Adipocyte (in vitro differentiated cells): ENCODE results near the gene FIGNL2.
"Not testable (repeated sequence)": the region's sequence is repeated elsewhere in the genome, so short reads cannot be mapped to it uniquely, and the experiment has no call there.

Experiments used
- DNase-seq: peaks from one replicate; pipeline ENCODE4 v3.0.0-alpha.2; 2015; ENCODE audit warnings: low read depth
- H3K27me3 ChIP-seq: replicated peaks from 2 replicates; pipeline ENCODE4 v1.7.0; 2013; ENCODE audit warnings: mild to moderate bottlenecking, low read length, moderate library complexity; ENCODE audit not compliant: control insufficient read depth, insufficient read depth
- H3K36me3 ChIP-seq: 2 replicates; pipeline ENCODE4 v1.7.0; 2013; ENCODE audit warnings: low read length, mild to moderate bottlenecking, moderate library complexity; ENCODE audit not compliant: control insufficient read depth, insufficient read depth, severe bottlenecking
- H3K4me1 ChIP-seq: 2 replicates; pipeline ENCODE4 v1.7.0; 2013; ENCODE audit warnings: mild to moderate bottlenecking, low read length, moderate library complexity; ENCODE audit not compliant: control insufficient read depth, insufficient read depth
- H3K4me3 ChIP-seq: 2 replicates; pipeline ENCODE4 v1.7.0; 2013; ENCODE audit warnings: mild to moderate bottlenecking, low read length, moderate library complexity
- H3K9ac ChIP-seq: 2 replicates; pipeline ENCODE4 v1.7.0; 2013; ENCODE audit warnings: mild to moderate bottlenecking, low read length, moderate library complexity
- H3K9me3 ChIP-seq: 2 replicates; pipeline ENCODE4 v1.7.0; 2013; ENCODE audit warnings: mild to moderate bottlenecking, low read length, moderate library complexity; ENCODE audit not compliant: control insufficient read depth

Gene FIGNL2

DNA sequence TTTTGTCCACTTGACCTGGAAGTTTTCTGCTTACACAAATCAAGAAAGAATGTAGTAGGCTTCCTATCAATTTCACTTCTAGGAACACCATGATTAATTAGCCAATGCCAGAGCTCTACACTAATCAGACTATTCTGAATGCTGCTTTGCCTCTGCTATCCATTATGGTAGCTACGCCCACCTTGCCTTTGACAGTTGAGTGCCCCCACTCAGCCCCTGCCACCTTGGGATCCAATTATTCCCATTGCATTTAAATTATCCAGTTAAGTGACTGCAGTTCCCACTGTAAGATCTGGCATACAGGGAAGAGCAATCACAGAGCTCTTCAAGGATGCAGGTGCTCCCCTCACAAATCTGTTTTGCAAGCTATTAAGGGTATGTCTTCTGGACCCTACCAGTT lies 47.5 kb downstream of the FIGNL2 start:
- Histone ChIP-seq H3K36me3 (peaks cover 7% of the 10 kb centered on the region), H3K4me3 (no peak overlapping the region), H3K9ac (no peak overlapping the region), H3K9me3 (no peaks in the 10 kb centered on the region), H3K27me3 (no peaks in the 10 kb centered on the region), H3K4me1 (no peaks in the 10 kb centered on the region)
- DNase-seq, result no peak

- no peaks in the 10 kb centered on the region for H3K27me3 ChIP-seq
- no peaks in the 10 kb centered on the region for H3K9me3 ChIP-seq
- no peak overlapping the region for H3K4me3 ChIP-seq
- H3K36me3 ChIP-seq, result peaks cover 24% of the 10 kb centered on the region
- H3K4me1 ChIP-seq, result no peaks in the 10 kb centered on the region
- DNase-seq, result no peak
- no peak overlapping the region for H3K9ac ChIP-seq
Measured at GRCh38 chr12:51798501-51798900, 50.0 kb downstream of the FIGNL2 start.

DNA sequence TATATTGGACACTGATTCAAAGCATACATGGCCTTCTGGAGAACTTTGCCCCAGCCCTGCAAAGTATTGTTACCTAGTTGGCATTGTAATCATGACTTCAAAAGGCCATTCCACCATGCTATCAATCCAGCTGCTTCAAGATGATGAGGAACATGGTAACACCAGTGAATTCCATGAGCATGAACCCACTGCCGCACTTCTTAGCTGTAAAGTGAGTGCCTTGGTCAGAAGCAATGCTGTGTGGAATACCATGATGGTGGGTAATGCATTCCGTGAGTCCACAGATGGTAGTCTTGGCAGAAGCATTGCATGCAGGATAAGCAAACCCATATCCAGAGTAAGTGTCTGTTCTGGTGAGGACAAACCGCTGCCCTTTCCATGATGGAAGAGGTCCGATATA lies 50.5 kb downstream of the FIGNL2 start:
- H3K4me3 ChIP-seq, DNase-seq, H3K9ac ChIP-seq, H3K4me1 ChIP-seq, H3K9me3 ChIP-seq, H3K27me3 ChIP-seq: not testable (repeated sequence)
- peaks cover 24% of the 10 kb centered on the region for H3K36me3 ChIP-seq

- H3K36me3 ChIP-seq, result peaks cover 24% of the 10 kb centered on the region
Measured at GRCh38 chr12:51797301-51797700, 51.2 kb downstream of the FIGNL2 start.

GRCh38 chr12:51793201-51793600 lies 55.3 kb downstream of the FIGNL2 start:
- Histone ChIP-seq H3K36me3 (peaks cover 38% of the 10 kb centered on the region), H3K4me1 (peaks cover 10% of the 10 kb centered on the region), H3K9ac (no peak overlapping the region), H3K4me3 (no peak overlapping the region), H3K9me3 (no peaks in the 10 kb centered on the region), H3K27me3 (no peaks in the 10 kb centered on the region)
- DNase-seq, result peak; percentile 28

More at GRCh38 chr12:51797301-51797700, 51.2 kb downstream of the FIGNL2 start:
- DNase-seq, result no peak
- H3K4me1 ChIP-seq, result no peaks in the 10 kb centered on the region
- no peaks in the 10 kb centered on the region for H3K9me3 ChIP-seq
- no peak overlapping the region for H3K9ac ChIP-seq
- H3K4me3 ChIP-seq, result no peak overlapping the region
- no peaks in the 10 kb centered on the region for H3K27me3 ChIP-seq

DNA sequence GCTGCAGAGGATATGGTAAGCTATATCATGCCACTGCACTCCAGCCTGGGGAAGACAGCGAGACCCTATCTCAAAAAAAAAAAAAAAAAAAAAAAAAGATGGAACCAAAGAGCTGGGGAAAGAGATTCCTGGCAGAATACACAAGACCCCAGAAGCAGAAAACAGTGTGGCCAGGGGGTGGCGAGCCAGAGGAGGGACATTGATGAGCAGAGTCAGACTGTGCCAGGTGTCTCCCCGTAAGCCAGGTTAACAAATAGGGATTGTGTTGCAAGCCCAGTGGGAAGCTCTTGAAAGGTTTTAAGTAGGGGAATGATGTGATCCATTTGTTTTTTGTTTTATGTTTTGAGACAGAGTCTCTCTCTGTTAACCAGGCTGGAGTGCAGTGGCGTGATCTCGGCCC lies 56.1 kb downstream of the FIGNL2 start:
- peaks cover 36% of the 10 kb centered on the region for H3K36me3 ChIP-seq
- no peak overlapping the region for H3K9ac ChIP-seq
- H3K4me3 ChIP-seq, result no peak overlapping the region
- peaks cover 13% of the 10 kb centered on the region for H3K4me1 ChIP-seq
- no peak for DNase-seq
- H3K9me3 ChIP-seq, result no peaks in the 10 kb centered on the region
- no peaks in the 10 kb centered on the region for H3K27me3 ChIP-seq

DNA sequence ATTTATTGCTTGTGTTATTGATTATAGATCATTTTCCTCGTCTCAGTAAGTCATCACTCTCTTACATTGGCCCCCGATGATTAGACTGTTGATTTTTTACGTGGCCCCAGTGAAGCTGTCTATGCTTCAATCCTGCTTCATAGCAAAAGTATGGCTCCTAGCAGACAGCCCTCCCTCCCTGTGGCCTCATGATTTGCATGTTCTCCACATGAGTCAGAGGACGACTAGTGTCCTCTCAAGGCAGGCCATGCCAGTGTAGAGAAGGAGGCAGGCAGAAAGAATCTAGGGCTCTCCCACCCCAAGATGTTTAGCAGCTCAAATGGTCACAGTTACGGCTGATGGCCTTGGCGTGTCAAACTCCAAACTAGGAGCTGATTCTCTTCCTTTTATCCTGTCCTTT lies 59.6 kb downstream of the FIGNL2 start:
- Histone ChIP-seq H3K36me3 (peaks cover 19% of the 10 kb centered on the region), H3K9me3 (no peaks in the 10 kb centered on the region), H3K27me3 (no peaks in the 10 kb centered on the region), H3K4me1 (peaks cover 13% of the 10 kb centered on the region), H3K4me3 (peak overlapping the region; percentile 23), H3K9ac (peak overlapping the region; percentile 5)
- DNase-seq, result peak; percentile 75

GRCh38 chr12:51785906-51786305 lies 62.6 kb downstream of the FIGNL2 start:
- Histone ChIP-seq H3K9me3 (no peaks in the 10 kb centered on the region), H3K4me3 (no peak overlapping the region), H3K27me3 (no peaks in the 10 kb centered on the region), H3K9ac (no peak overlapping the region), H3K4me1 (peaks cover 13% of the 10 kb centered on the region), H3K36me3 (peaks cover 23% of the 10 kb centered on the region)
- DNase-seq, result no peak

- no peak for DNase-seq
Measured at GRCh38 chr12:51784688-51785087, 63.8 kb downstream of the FIGNL2 start.

DNA sequence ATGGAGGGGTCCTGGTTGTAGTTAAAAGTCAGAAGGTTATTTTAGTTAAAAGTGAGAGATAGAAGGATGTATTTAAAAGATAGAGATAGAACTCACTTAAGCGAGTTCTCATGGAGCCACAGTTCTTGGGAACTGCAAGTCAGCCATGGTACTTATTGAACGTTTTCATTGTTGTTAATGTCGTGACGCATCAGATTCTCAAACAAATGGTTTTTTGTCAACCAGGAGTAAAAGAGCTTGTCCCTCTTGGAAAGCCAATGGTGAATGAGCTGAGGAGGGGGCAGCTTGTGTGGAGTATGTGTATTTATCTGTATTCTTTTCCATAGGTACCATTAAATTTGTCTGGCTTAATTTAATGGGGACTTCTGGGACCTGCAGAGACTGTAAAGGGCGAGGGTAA lies 68.6 kb downstream of the FIGNL2 start:
- Histone ChIP-seq H3K4me1 (peaks cover 27% of the 10 kb centered on the region), H3K27me3 (no peaks in the 10 kb centered on the region), H3K36me3 (peaks cover 9% of the 10 kb centered on the region), H3K9ac (no peak overlapping the region), H3K4me3 (no peak overlapping the region), H3K9me3 (no peaks in the 10 kb centered on the region)
- no peak for DNase-seq

More at GRCh38 chr12:51784688-51785087, 63.8 kb downstream of the FIGNL2 start:
- Histone ChIP-seq H3K9ac (no peak overlapping the region), H3K27me3 (no peaks in the 10 kb centered on the region), H3K4me1 (peaks cover 13% of the 10 kb centered on the region), H3K36me3 (peaks cover 12% of the 10 kb centered on the region), H3K4me3 (no peak overlapping the region), H3K9me3 (no peaks in the 10 kb centered on the region)

- H3K27me3 ChIP-seq, result no peaks in the 10 kb centered on the region
- H3K9me3 ChIP-seq, result no peaks in the 10 kb centered on the region
- H3K36me3 ChIP-seq, result peaks cover 13% of the 10 kb centered on the region
- no peak overlapping the region for H3K9ac ChIP-seq
- peaks cover 36% of the 10 kb centered on the region for H3K4me1 ChIP-seq
- H3K4me3 ChIP-seq, result no peak overlapping the region
- no peak for DNase-seq
Measured at GRCh38 chr12:51777973-51778372, 70.5 kb downstream of the FIGNL2 start.

DNA sequence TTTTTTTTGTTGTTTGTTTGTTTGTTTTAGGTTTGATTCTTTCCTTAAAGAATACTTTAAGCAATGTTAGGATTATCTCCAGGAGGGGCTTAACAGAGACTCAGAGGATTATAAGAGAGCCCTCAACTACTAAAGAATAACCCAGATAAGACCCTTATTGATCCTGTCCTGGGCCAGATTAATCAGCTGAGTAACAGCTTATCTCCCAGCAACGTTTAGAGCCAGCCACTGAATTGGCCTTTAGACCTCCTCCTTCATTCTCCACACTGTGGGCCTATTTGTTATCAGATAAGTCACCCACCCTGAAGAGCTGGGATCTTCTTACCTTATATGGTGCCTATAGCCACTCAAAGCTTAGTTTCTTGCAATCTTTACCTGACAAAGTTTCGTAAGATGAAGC lies 71.1 kb downstream of the FIGNL2 start:
- H3K9ac ChIP-seq, result peak overlapping the region; percentile 35
- no peak overlapping the region for H3K4me3 ChIP-seq
- H3K36me3 ChIP-seq, result peaks cover 13% of the 10 kb centered on the region
- DNase-seq, result no peak
- peaks cover 37% of the 10 kb centered on the region for H3K4me1 ChIP-seq
- H3K9me3 ChIP-seq, result no peaks in the 10 kb centered on the region
- H3K27me3 ChIP-seq, result no peaks in the 10 kb centered on the region
